Activated naive CD4-positive, alpha-beta T cell treated with anti-CD3 and anti-CD28 coated beads, Interleukin-2, amount 10 ng/mL, durations not matched to agents 7 days and 5 days (primary cell): ENCODE measurements around the gene AGAP6.
"Not testable (repeated sequence)": the region's sequence is repeated elsewhere in the genome, so short reads cannot be mapped to it uniquely, and the experiment has no call there.

ENCODE experiments used
- CTCF ChIA-PET: fragments of 350-600 bp; sonication (Branson Sonifier 250); formaldehyde crosslinking; loops from one replicate; lab custom pipeline; 2021; ENCODE audit warnings: antibody characterized with exemption; lab: Charles Lee
- DNase-seq: peaks from one replicate; pipeline ENCODE4 v3.0.0-alpha.2; 2020
- H3K27ac Mint-ChIP-seq: one replicate; pipeline ENCODE4 v1.8.0; 2021; ENCODE audit warnings: mild to moderate bottlenecking, moderate library complexity, mixed read lengths
- H3K27me3 Mint-ChIP-seq: one replicate; pipeline ENCODE4 v1.8.0; 2021; ENCODE audit warnings: mild to moderate bottlenecking, mixed read lengths
- H3K36me3 Mint-ChIP-seq: one replicate; pipeline ENCODE4 v1.8.0; 2021; ENCODE audit warnings: mixed read lengths
- H3K4me1 Mint-ChIP-seq: one replicate; pipeline ENCODE4 v1.8.0; 2021; ENCODE audit warnings: mixed read lengths
- H3K4me3 Mint-ChIP-seq: one replicate; pipeline ENCODE4 v1.8.0; 2021; ENCODE audit warnings: mild to moderate bottlenecking, moderate library complexity, mixed read lengths
- H3K9me3 Mint-ChIP-seq: one replicate; pipeline ENCODE4 v1.8.0; 2021; ENCODE audit warnings: mixed read lengths

The AGAP6 gene

GRCh38 chr10:50015596-50016220 is 27.5 kb downstream of the AGAP6 start:
- H3K36me3 Mint-ChIP-seq, H3K4me3 Mint-ChIP-seq, H3K4me1 Mint-ChIP-seq, H3K27me3 Mint-ChIP-seq, H3K9me3 Mint-ChIP-seq, DNase-seq, CTCF ChIA-PET, H3K27ac Mint-ChIP-seq: not testable (repeated sequence)

GRCh38 chr10:50016926-50017325 is 28.7 kb downstream of the AGAP6 start:
- H3K9me3 Mint-ChIP-seq, H3K36me3 Mint-ChIP-seq, H3K4me1 Mint-ChIP-seq, H3K27me3 Mint-ChIP-seq, DNase-seq, CTCF ChIA-PET, H3K4me3 Mint-ChIP-seq, H3K27ac Mint-ChIP-seq: not testable (repeated sequence)

- H3K4me3 Mint-ChIP-seq, DNase-seq, H3K27ac Mint-ChIP-seq, H3K27me3 Mint-ChIP-seq, CTCF ChIA-PET, H3K4me1 Mint-ChIP-seq, H3K9me3 Mint-ChIP-seq, H3K36me3 Mint-ChIP-seq: not testable (repeated sequence)
These were observed 29.4 kb downstream of the AGAP6 start for GRCh38 chr10:50017646-50018045.

DNA sequence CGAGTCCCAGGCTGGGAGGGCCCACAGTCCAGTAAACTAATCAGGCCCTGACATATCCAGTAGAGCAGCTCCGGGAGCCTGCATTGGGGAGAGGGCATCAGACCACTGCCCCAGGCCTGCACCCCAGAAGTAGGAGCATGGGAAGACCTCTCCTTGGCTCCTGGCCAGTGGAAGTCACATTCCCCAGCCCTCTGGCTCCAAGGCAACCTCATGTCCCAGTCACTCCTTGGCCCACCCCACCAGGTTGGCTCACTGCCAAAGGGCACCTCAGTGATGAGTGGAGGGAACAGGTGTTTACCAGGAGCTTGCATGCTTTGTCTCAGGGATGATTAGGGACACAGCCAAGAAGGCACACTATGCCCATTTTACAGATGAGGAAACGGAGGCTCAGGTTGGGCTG is 31.1 kb downstream of the AGAP6 start:
- H3K27ac Mint-ChIP-seq, H3K4me1 Mint-ChIP-seq, H3K4me3 Mint-ChIP-seq, H3K36me3 Mint-ChIP-seq, CTCF ChIA-PET, H3K9me3 Mint-ChIP-seq, DNase-seq: not testable (repeated sequence)
- peaks cover 13% of the 10 kb centered on the region for H3K27me3 Mint-ChIP-seq

GRCh38 chr10:50020451-50021024 is 32.3 kb downstream of the AGAP6 start:
- not testable (repeated sequence) for H3K36me3 Mint-ChIP-seq, H3K27ac Mint-ChIP-seq
- peaks cover 25% of the 10 kb centered on the region for H3K27me3 Mint-ChIP-seq

DNA sequence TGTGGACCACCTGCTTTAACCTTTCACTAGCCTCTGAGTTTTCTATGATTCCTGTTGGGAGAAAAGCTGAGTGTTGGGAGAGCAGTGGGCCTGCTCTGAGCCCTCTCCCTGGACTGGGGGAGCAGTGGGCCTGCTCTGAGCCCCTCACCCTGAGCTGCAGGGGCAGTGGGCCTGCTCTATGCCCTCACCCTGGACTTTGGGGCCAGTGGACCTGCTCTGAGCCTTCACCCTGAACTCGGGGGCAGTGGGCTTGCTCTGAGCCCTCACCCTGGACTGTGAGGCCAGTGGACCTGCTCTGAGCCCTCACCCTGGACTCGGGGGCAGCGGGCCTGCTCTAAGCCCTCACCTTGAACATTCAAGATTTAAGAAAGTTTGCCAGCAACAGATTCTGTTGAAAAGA is 33.4 kb downstream of the AGAP6 start:
- Mint-ChIP-seq H3K27me3 (peaks cover 36% of the 10 kb centered on the region), H3K9me3 (no peaks in the 10 kb centered on the region), H3K4me1 (no peaks in the 10 kb centered on the region), H3K27ac (no peak overlapping the region), H3K36me3 (no peaks in the 10 kb centered on the region), H3K4me3 (no peak overlapping the region)
- CTCF ChIA-PET, result no interaction called here
- DNase-seq, result no peak

More at GRCh38 chr10:50020451-50021024, 32.3 kb downstream of the AGAP6 start:
- CTCF ChIA-PET, H3K9me3 Mint-ChIP-seq, DNase-seq, H3K4me3 Mint-ChIP-seq, H3K4me1 Mint-ChIP-seq: not testable (repeated sequence)

GRCh38 chr10:50024716-50025383 is 36.6 kb downstream of the AGAP6 start:
- H3K36me3 Mint-ChIP-seq, H3K27ac Mint-ChIP-seq, H3K9me3 Mint-ChIP-seq, H3K4me3 Mint-ChIP-seq, DNase-seq, H3K4me1 Mint-ChIP-seq, CTCF ChIA-PET: not testable (repeated sequence)
- peaks cover 42% of the 10 kb centered on the region for H3K27me3 Mint-ChIP-seq

- Mint-ChIP-seq H3K36me3 (no peaks in the 10 kb centered on the region), H3K9me3 (no peaks in the 10 kb centered on the region), H3K4me1 (no peaks in the 10 kb centered on the region), H3K4me3 (no peak overlapping the region), H3K27me3 (peaks cover 45% of the 10 kb centered on the region), H3K27ac (no peak overlapping the region)
- CTCF ChIA-PET, result no interaction called here
- no peak for DNase-seq
These were observed 37.4 kb downstream of the AGAP6 start for GRCh38 chr10:50025627-50026026.

- H3K27me3 Mint-ChIP-seq, result peaks cover 45% of the 10 kb centered on the region
These were observed 39.0 kb downstream of the AGAP6 start for GRCh38 chr10:50027195-50027594.

GRCh38 chr10:50033481-50033880 is 45.3 kb downstream of the AGAP6 start:
- Mint-ChIP-seq H3K4me1 (no peaks in the 10 kb centered on the region), H3K36me3 (no peaks in the 10 kb centered on the region), H3K27ac (no peak overlapping the region), H3K9me3 (no peaks in the 10 kb centered on the region), H3K4me3 (no peak overlapping the region), H3K27me3 (peaks cover 8% of the 10 kb centered on the region)
- DNase-seq, result no peak
- CTCF ChIA-PET, result no interaction called here

More at GRCh38 chr10:50027195-50027594, 39.0 kb downstream of the AGAP6 start:
- CTCF ChIA-PET, result no interaction called here
- no peak overlapping the region for H3K27ac Mint-ChIP-seq
- H3K4me3 Mint-ChIP-seq, result no peak overlapping the region
- no peak for DNase-seq
- no peaks in the 10 kb centered on the region for H3K36me3 Mint-ChIP-seq
- H3K4me1 Mint-ChIP-seq, result no peaks in the 10 kb centered on the region
- no peaks in the 10 kb centered on the region for H3K9me3 Mint-ChIP-seq

DNA sequence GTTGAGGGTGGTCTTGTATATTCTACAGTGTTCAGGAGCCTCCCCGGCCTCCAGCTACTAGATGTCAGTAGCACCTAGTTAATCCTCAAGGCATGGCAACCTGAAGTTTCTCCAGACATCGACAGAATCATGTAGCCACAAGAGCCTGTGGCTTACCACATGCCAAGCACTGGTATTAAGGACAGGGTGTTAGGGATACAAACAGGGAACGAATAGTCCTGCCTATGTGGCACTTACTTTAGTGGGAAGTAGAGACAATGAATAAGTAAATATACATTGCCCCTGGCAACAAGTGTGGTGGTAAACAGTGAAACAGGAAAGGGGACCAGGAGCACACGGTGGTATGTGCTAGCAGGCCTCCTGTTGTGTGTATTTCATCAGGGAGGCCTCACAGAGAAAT is 47.1 kb downstream of the AGAP6 start:
- H3K27ac Mint-ChIP-seq, H3K9me3 Mint-ChIP-seq, H3K27me3 Mint-ChIP-seq, DNase-seq, H3K36me3 Mint-ChIP-seq, H3K4me3 Mint-ChIP-seq, H3K4me1 Mint-ChIP-seq, CTCF ChIA-PET: not testable (repeated sequence)

DNA sequence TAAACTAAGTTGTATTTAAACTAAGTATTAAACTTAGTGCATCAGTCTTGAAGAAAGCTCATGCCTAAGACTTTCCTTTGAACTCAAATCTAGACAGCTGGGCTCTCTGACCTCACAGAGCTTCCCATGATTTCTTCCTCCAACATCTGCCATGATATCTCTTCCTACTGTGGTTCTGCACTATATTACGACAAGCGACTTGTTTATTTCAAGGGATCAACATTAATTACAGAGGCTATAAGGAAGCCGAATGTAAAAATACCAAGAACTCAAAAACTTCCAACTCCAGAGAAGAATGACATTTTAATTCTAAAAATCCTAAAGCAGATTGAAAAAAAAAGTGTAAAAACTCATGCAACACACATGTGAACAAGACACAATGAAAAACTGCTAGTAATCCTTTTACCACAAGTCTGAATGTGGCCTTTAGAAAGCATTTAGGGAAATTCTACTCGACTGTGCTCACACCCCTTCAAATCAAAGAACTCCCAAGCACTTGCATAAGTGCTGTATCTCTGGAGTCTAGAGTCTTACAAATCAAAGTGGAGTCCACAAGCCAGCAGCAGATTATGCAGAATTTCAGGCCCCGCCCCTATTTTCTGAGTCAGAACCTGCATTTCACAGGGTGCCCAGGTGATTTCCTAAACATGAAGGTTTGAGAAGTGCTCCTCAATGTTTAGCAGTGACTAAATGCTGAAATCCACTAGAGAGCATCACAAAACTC is 56.9 kb downstream of the AGAP6 start:
- no peaks in the 10 kb centered on the region for H3K27me3 Mint-ChIP-seq
- no peak overlapping the region for H3K4me3 Mint-ChIP-seq
- H3K4me1 Mint-ChIP-seq, result no peaks in the 10 kb centered on the region
- no peaks in the 10 kb centered on the region for H3K9me3 Mint-ChIP-seq
- CTCF ChIA-PET, result no interaction called here
- DNase-seq, result no peak
- H3K36me3 Mint-ChIP-seq, result no peaks in the 10 kb centered on the region
- no peak overlapping the region for H3K27ac Mint-ChIP-seq

DNA sequence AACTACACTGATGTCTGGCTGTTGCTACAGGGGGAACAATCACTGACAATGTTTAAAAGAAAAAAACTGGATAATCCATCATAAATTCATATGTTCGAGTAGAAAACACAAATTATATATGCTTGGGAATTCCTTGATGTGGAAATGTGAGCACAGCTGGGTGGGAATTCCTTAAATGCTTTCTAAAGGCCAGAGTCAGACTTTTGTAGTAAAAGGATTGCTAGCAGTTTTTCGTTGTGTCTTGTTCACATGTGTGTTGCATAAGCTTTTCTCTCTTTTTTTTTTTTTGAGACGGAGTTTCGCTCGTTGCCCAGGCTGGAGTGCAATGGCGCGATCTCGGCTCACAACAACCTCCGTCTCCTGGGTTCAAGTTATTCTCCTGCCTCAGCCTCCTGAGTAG is 58.3 kb downstream of the AGAP6 start:
- H3K27ac Mint-ChIP-seq, H3K27me3 Mint-ChIP-seq, H3K4me3 Mint-ChIP-seq, H3K9me3 Mint-ChIP-seq, DNase-seq, H3K4me1 Mint-ChIP-seq, H3K36me3 Mint-ChIP-seq, CTCF ChIA-PET: not testable (repeated sequence)

DNA sequence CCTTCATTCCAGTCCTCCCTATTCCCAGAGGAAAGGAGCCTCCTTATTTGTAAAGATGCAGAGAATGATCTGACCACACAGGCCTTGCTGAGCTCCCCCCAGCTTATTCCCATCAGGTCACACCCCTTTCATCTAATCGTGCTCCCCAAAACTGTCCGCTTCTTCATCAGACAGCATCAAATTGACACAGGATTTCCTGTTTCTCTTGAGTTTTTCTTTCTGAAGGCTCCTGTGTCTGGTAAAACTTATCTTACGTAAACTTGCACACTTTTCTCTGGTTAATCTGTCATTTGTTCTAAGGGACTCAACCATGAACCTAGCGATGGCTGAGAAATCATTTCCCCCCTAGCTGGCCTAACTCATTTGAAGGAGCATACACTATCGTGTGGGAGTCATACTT is 59.4 kb downstream of the AGAP6 start:
- H3K27ac Mint-ChIP-seq, H3K4me3 Mint-ChIP-seq: not testable (repeated sequence)

More for the DNA sequence above, 59.4 kb downstream of the AGAP6 start:
- H3K27me3 Mint-ChIP-seq, CTCF ChIA-PET, H3K4me1 Mint-ChIP-seq, H3K36me3 Mint-ChIP-seq, DNase-seq, H3K9me3 Mint-ChIP-seq: not testable (repeated sequence)
